Measurements from ENCODE around the gene FTL.

FTL gene

DNA sequence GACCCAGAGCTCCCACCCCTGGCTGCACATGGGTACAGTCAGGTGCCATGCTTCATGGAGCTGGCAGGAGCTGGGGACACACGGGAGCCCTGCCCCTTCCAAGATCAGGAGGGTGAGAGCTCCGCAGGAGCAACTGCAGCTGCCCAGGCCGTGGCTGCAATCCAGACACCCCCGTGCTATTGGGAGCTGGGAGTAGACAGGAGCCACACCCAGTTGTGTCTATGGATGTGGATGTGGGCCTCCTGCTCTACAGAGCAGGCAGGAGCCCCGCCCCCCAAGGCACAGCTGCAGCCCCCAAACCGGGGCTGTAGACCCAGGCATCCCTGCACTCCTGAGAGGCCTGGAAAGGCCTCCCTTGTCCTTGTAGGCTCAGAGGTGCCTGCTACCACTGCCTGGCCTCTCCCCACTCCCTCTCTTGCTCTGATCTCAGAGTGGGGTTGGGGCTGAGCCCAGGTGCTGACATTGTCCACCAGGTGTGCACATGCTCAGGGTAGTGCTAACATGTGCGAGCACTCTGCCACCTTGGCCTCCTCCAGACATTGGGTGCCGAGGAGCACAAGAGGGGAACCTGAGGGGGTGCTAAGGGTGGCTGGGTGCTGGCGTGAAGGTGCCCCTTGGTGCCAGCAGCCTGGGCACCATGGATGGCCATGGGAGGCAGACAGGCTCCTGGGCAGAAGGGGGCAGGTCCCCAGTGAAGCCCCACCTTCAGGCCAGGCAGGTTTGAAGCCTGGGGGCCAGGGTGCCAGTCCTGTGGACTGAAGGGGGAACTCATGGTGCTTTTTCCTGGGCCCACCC lies 18.4 kb upstream of the FTL start:
- no peak for FAIRE-seq

DNA sequence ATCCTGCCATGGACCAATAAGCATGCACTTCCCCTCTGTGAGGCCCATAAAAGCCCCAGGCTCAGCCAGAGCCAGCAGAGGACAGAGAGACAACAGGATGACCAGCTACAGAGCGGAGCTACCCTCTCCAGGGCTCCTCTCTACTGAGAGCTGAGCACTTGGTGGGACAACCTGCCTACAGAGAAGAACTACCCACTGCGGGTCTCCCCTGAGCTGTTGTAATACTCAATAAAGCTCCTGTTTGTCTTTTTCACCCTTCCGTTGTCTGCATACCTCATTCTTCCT lies 17.9 kb upstream of the FTL start:
- FAIRE-seq = no peak

DNA sequence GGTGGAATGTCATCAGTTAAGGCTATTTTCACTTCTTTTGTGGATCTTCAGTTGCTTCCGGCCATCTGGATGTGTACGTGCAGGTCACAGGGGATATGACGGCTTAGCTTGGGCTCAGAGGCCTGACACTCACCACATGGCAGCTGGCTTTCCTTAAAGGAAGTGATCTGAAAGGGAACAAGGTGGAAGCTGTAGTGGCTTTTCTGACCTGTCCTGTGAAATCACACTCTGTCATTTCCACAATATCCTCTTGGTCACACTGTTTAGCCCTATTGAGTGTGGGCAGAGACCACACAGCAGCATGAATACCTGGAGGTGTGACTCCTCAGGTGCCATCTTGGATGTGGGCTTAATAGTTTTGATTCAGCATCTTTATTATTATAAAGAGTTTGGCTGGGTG lies 14.9 kb upstream of the FTL start:
- FAIRE-seq = no peak

DNA sequence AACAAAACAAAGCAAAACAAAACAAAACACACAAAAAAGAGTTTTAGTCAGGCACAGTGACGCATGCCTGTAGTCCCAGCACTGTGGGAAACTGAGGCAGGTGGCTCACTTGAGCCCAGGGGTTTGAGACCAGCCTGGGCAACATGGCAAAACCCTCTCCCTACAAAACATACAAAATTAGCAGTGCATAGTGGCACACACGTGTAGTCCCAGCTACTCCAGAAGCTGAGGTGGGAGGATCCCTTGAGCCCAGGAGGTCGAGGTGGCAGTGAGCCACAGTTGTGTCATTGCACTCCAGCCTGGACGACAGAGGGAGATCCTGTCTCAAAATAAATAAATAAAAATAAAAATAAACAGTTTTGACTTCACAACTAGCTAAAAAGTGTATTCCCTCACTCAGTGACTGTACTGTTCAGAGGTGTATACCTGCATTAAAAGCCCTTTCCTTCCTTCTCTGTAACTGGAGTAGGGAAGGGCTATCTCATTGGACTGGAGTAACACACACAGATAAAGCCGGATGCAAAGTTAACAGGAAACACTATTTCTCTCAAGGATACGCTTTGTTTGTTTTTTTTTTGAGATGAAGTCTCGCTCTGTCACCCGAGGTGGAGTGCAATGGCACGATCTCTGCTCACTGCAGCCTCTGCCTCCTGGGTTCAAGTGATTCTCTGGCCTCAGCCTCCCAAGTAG lies 14.1 kb upstream of the FTL start:
- FAIRE-seq = no peak

DNA sequence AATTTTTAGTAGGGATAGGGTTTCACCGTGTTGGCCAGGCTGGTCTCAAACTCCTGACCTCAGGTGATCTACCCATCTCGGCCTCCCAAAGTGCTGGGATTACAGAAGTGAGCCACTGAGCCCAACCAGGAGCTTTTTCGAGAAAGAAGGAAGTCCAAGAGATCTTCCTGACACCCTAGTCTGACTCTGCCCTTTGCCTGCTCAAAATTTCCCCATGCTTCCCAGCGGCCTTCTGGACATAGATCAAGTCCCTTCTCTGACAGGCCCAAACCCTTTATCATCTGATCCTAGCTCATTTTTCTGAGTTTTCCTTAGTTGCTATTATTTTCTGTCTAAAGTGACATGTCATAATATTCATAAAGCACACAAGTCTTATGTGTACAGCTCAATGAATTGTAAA lies 12.0 kb upstream of the FTL start:
- no peak for FAIRE-seq

DNA sequence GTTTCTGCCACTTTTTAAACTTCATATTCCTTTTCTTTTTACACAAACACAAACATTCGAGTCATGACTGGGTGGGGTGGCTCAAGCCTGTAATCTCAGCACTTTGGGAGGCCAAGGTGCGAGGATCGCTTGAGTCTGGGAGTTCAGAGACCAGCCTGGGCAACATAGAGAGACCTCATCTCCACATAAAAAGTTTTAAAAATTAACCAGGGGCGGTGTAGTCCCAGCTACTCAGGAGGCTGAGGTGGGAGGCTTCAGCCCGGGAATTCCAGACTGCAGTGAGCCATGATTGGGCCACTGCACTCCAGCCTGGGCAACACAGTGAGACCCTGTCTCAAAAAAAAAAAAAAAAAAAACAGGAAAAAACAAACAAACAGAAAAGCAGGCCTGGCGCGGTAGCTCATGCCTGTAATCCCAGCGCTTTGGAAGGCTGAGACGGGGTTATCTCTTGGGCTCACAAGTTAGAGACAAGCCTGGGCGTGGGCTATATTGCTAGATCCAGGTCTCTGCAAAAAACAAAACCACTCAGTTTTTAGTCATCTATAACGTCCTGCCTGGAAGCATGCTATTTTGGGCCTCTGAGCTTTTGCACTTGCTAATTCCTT lies 11.0 kb upstream of the FTL start:
- no peak for FAIRE-seq

DNA sequence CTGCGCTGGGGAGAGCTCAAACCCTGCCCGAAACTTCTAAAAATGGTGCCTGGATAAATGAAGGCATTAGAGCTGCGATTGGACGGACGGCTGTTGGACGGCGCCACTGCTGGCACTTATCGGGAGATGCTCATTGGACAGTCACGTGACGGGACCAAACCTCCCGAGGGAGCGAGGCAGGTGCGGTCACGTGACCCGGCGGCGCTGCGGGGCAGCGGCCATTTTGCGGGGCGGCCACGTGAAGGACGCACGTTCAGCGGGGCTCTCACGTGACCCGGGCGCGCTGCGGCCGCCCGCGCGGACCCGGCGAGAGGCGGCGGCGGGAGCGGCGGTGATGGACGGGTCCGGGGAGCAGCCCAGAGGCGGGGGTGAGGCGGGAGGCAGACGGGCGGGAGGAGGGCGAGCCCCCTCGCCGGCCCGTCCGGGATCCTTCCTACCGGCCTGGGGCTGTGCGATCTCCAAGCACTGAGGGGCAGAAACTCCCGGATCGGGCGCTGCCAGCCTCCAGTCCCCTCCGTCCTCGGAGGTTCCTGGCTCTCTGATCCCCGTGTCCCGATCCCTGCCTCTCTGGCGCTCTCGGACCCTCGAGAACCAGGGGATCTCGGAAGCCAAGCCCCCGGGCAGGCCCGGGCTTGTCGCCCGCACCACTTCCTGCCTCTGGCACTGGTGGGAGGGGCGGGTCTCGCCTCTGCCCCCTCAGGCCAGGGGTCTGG lies 10.4 kb upstream of the FTL start, which contains the start of gene BAX:
Gene BAX (plus strand): TSS at position 281 of the 713 bp plus-strand sequence. CDS start 54 bp downstream, at position 335.
- FAIRE-seq = peak; percentile 45

DNA sequence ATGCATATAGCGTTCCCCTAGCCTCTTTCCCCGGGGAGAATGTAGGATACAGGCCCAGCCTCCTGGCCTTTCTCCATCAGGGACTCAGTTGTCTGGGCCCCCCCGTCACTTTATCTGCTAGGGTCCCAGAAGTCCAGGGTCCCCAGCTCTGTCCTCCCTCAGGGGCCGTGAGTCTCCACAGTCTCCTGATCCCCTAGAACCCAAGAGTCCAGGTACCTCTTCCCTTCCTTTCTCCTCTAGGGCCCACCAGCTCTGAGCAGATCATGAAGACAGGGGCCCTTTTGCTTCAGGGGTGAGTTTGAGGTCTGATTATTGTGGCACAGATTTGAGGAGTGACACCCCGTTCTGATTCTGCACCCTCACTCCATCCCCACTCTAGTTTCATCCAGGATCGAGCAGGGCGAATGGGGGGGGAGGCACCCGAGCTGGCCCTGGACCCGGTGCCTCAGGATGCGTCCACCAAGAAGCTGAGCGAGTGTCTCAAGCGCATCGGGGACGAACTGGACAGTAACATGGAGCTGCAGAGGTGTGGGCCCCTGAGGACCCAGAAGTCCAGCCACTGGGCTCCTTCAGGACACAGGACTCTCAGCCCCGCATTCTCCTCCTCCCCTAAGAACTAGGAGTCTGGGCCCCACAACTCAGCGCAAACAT lies 9.7 kb upstream of the FTL start:
- no peak for FAIRE-seq

DNA sequence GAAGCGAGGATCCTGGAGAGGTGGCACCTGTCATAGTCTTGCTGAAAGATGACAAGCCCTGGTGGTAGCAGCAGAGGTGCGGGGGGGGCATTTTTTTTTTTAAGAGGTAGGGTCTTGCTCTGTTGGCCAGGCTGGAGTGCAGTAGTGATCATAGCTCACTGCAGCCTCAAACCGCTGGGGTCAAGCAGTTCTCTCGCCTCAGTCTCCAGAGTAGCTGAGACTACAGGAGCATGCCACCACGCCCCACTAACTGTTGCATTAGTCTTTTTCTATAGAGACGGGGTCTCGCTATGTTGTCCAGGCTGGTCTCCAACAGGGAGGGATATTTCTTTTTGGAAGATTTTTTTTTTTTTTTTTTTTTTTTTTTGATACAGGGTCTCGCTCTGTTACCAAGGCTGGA lies 7.1 kb upstream of the FTL start:
- FAIRE-seq = no peak

DNA sequence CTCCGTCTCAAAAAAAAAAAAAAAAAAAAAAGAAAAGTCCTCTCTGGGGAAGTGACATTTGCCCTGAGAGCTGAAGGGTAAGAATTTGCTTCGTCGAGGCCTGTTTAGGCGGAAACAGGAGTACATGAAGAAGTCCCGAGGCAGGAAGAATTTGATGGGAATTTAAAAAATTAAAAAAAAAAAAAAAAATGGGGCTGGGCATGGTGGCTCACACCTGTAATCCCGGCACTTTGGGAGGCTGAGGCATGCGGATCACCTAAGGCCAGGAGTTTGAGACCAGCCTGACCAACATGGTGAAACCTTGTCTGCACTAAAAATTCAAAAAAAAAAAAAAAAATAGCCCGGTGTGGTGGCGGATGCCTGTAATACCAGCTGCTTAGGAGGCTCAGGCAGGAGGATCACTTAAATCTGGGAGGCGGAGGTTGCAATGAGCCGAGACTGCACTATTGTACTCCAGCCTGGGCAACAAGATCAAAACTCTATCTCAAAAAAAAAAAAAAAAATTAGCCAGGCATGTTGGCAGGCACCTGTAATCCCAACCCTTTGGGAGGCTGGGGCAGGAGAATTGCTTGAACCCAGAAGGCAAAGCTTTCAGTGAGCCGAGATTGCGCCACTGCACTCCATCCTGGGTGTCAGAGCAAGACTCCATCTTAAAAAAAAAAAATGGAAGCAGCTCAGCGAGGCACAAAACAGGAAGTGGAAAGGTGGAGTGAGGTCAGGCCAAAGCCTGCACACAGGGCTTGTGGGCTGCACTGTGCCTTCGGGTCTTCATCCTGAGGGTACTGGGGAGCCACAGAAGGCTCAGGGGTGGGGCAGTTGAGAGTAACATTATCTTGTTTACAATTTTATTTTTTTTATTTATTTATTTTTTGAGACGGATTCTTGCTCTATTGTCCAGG lies 5.5 kb upstream of the FTL start:
- FAIRE-seq = no peak

DNA sequence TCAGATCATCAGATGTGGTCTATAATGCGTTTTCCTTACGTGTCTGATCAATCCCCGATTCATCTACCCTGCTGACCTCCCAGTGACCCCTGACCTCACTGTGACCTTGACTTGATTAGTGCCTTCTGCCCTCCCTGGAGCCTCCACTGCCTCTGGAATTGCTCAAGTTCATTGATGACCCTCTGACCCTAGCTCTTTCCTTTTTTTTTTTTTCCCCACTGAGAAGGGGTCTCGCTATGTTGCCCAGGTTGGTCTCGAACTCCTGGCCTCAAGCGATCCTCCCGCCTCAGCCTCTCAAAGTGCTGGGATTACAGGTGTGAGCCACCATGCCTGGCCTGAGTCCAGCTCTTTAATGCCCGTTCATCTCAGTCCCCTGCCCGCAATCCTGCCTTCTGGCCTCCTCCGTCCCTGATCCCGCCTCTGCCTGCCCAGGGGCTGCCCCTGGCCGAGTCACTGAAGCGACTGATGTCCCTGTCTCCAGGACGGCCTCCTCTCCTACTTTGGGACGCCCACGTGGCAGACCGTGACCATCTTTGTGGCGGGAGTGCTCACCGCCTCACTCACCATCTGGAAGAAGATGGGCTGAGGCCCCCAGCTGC lies 4.0 kb upstream of the FTL start:
- no peak for FAIRE-seq

DNA sequence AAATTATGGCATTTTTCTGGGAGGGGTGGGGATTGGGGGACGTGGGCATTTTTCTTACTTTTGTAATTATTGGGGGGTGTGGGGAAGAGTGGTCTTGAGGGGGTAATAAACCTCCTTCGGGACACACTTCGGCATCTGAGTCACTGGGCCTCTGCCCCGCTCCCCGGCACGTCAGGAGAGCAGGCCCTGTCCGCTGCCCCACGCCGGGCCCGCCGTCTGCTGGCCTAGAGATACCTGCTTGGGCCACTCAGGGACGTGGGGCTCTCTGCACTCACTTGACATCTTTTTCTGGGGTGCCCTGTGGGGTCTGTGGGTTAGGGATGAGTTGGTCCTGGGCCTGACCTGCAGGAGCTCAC lies 3.5 kb upstream of the FTL start:
- no peak for FAIRE-seq

DNA sequence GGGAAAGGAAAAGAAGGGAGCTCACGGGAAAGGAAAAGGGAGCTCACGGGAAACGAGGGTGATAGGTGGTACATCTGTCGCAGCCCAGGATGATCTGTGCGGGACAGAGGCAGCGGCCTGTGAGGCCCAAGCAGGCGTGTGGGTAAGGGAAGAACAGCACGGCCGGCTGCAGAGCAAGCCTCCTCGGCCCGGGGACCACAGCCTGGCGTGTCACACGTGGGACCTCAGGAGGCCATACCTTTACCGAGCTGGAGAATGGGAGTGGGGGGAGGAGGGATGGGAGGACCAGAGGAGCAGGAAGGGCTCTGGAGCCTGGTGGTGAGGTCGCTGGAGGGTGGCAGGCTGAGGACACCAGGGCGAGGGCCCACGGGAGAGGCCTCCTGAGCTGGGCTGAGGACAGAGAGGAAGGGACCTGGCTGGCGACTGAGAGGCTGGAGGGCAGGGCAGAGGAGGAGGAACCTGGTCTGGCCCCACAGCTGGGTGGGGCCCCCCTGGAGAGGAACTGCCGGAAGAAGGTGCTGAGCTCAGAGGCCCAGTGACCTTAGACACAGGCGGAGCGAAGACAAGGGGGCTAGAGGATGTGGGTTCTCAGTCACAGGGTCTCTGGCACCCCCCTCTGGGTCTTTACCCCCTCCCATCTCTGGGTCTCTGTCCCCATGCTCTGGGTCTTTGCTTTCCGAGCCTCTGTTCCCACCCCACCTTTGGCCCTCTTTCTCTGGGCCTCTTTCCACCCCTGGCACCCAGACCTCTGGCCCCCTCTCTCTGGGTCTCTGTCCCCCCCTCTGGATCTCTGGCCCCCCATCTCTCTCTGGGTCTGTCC lies 2.9 kb upstream of the FTL start:
- FAIRE-seq = no peak

DNA sequence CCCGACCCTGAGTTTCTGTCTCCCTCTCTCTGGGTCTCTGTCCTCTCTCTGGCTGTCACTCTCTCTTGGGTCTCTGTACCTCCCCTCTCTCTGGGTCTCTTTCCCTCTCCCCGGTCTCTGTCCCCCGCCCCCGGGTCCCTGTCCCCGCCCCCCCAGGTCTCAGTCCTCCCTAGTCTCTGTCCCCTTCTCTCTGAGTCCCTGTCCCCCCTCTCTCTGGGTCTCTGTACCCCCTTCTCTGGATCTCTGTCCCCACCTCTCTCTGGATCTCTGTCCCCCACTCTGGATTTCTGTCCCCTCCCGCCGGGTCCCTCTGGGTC lies 2.3 kb upstream of the FTL start:
- no peak for FAIRE-seq

DNA sequence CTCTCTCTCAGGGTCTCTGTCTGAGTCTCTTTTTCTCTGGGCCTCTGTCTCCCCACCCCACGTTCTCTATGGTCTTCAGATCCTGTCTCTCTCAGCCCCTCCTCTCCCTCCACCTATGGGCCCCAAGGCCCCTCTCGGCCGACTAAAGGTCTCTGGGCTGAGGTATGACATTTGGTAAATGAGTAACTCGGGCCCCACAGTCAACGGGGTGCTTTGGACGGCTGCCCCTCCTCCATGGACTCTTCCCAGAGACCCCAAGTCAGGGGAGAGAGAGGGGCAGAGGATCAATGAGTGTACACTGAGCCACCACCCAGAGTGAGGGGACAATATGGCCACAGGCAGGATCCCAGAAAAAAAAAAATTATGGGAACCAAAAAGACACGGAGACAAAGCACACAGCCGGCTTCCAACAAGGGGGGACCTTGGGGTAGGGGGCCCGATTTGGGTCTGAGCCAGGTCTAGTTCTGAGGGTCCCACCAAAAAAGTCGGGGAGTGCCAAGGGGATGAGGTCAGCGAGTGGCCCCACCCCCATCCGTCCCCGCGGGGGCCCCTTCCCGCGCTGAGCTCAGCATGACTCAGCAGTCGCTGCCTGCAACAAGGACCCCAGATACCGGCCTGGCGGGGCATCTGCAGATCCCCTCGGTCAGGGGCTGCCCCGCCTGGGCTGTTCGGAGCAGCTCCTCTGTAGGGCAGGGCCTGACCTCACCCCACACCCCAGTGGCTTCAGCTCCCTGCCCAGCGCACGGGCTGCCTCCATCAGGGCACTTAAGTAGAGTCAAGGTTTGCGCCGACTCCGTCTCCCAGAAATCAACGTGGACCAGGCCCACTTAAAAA lies 1.5 kb upstream of the FTL start:
- FAIRE-seq = peak; percentile 60

DNA sequence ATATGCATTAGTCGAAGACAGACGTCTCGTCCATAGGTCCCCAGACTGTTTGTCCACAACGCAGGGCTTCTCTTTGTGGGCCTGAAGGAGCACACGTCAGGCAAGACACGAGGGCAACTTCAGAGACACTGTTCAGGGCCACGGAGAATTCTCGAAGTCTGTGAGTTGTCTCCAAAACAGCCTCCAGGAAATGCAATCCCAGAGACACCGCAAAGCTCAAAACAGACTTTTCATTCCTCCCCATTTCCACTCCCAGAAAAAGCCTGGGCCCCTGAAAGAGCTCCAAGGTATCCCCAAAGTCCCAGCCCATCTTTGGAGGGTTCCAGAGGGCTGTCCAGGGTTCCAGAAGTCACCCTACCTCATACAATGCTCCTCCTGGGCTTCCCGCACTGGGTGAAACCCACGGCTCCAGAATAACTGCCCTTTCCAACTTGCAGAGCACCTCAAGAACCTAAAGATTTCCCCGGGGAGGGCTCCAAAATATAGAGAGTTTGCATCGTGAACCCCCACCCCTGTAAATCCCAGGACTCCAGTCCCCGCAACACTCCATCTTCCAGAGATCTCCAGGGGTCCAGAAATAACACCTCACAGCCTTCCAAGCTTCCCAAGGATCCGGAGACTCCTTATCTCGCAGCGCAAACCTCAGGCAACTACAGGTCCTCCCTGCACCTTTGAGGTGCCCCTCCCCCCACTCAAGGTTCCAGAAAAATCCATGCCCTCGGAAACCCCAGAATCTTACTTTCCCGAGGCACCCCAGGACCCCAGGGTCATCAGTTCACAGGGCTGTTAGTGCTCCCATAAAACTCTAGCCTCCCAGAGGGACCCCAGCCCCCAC lies 687 bp upstream of the FTL start:
- FAIRE-seq = no peak

DNA sequence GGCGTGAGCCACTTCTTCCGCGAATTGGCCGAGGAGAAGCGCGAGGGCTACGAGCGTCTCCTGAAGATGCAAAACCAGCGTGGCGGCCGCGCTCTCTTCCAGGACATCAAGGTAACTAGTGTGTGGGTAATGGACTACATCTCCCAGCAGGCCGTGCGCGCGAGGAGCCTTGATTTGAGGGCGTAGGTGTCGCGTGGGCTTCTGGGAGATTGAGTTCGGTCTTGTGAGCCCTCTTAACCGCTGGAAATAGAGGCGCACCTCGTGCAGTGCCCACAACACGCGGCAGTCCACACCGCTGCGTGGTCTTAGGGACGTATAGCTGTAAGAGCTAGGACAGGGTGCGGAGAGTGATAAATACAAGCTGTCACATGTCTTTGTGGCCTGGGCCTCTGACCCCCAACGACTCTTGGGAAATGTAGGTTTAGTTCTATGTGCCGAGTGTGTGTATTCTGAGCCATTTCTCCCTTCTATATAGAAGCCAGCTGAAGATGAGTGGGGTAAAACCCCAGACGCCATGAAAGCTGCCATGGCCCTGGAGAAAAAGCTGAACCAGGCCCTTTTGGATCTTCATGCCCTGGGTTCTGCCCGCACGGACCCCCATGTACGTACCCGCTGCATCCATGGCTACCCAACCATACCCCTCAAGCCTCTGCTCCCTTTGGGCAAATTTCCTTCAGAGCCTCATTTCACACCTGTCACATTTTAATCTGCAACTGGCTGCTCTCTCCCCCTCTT lies 864 bp downstream of the FTL start:
- no peak for FAIRE-seq

Measured in G401.6 (cell line).